Esophagus muscularis mucosa (tissue), 4 donors: ENCODE results near the gene CCDC61. TPM values are rescaled to one million over a fixed set of nuclear protein-coding genes. Genes with fewer than 3 reads are reported as not detected.

Experiments used
- DNase-seq: peaks from one replicate; pipeline ENCODE4 v3.0.0-alpha.2; 2017; ENCODE audit errors: extremely low spot score
- H3K27ac ChIP-seq, 4 donors: fragments of 200-600 bp; sonication (generic); replicated peaks in 1 of 4; 1 replicate in 3 of 4; 2 replicates in 1 of 4; pipeline ENCODE4 v1.5.1; 2016 to 2019; ENCODE audit warnings: mild to moderate bottlenecking in 1 of 4
- H3K27me3 ChIP-seq, 4 donors: fragments of 200-600 bp; sonication (generic); one replicate each; pipeline versions ENCODE4 v1.5.1 to v1.6.0; 2016 to 2019
- H3K36me3 ChIP-seq, 4 donors: fragments of 200-600 bp; sonication (generic); one replicate each; pipeline ENCODE4 v1.5.1; 2016 to 2019
- H3K4me1 ChIP-seq, 4 donors: fragments of 200-600 bp; sonication (generic); one replicate each; pipeline ENCODE4 v1.5.1; 2016 to 2019
- H3K4me3 ChIP-seq, 4 donors: fragments of 200-600 bp; sonication (generic); 1 replicate in 2 of 4; 2 replicates in 2 of 4; pipeline ENCODE4 v1.5.1; 2016 to 2019; ENCODE audit warnings: mild to moderate bottlenecking in 4 of 4, moderate library complexity in 1 of 4
- H3K9me3 ChIP-seq, 4 donors: fragments of 200-600 bp; sonication (generic); 1 replicate in 3 of 4; 2 replicates in 1 of 4; pipeline ENCODE4 v1.5.1; 2016 to 2019
- EP300 ChIP-seq: sonication (generic); formaldehyde crosslinking; IDR thresholded peaks from one replicate; pipeline ENCODE4 v1.6.1; 2017; ENCODE audit warnings: antibody characterized with exemption
- POLR2A ChIP-seq: fragments of 450-650 bp; IDR thresholded peaks from one replicate; pipeline ENCODE4 v1.6.1; 2017; ENCODE audit warnings: antibody characterized with exemption, moderate library complexity, mild to moderate bottlenecking, low read depth
- POLR2AphosphoS5 ChIP-seq, 2 donors: sonication (generic); formaldehyde crosslinking; IDR thresholded peaks; one replicate each; pipeline ENCODE4 v1.6.1; 2017; ENCODE audit warnings: antibody characterized with exemption in 2 of 2
- WGBS: methylation state at CpG from one replicate; pipeline ENCODE4 v1.1.5; 2018; 5-methylcytosine and 5-hydroxymethylcytosine counted together
- intact Hi-C: fragments of 100-400 bp; cut with DNase I; formaldehyde crosslinking; loops from one replicate; pipeline ENCODE4 v1.15.1; 2023
- total RNA-seq, 4 donors: library from RNA; depleted of rRNA; stranded (reverse); fragments of >200 nt; gene quantifications; one replicate each; pipeline versions ENCODE4 v1.1.0 to v1.2.1, GENCODE V29; 2016
- TF ChIP-seq, protein P1 (sequence below), 3 experiments: fragments of 200-600 bp in 2 of 3; fragments of 450-650 bp in 1 of 3; sonication (generic) in 2 of 3; IDR thresholded peaks; one replicate each; pipeline ENCODE4 v1.5.1; 2017 to 2019; ENCODE audit warnings: antibody characterized with exemption in 3 of 3, mild to moderate bottlenecking in 2 of 3, moderate library complexity in 1 of 3

Gene CCDC61
- total RNA-seq, 4 donors from 2014 or later: 5.3 to 9.6 (median 8.6) TPM

DNA sequence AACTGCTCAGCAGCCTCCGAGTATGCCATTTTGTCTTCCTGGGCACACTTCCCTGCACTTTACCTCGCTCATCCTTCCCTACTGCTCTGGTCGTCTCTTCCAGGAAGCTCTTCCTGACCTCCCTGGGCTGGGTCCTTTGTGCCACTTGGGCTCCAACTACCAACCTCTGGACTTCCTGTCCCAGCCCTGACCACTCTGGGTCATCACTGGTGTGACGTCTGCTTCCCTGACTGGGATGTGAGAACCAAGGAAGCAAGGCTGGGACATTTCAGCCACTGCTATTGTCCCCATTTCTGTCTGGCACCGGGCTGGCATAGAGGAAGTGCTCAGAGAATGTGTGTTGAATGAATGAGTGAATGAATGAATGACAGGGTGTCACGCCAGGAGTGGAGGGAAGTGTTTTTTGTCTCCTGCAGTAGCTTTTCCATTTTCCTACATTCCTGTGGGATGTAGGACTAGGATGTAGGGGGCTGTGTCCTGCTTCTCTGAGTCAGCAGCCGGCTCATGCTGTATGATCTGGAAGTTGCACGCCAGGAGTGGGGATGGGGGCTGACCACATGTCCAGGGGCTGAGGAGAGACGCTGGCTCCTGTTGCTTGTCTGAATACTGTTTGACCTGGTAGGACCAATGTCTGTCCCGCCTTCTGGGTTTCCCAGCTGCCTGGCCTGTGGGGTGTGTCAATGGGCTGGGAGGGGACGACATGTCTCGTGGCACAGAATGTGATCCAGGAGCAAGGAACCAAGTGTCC, 36.3 kb upstream of the CCDC61 start:
- H3K27me3 ChIP-seq: peaks cover 0 to 69% (median 5%) of the 10 kb centered on the region in 4 donors
- peaks cover 0 to 27% (median 21%) of the 10 kb centered on the region in 4 donors for H3K4me1 ChIP-seq
- peak overlapping the region in 2 of 4 donors; percentile 2 to 26 for H3K27ac ChIP-seq
- H3K4me3 ChIP-seq: no peak overlapping the region
- TF ChIP-seq EP300: no peak
- no peak for TF ChIP-seq POLR2A
- TF ChIP-seq POLR2AphosphoS5 (IDR thresholded peaks at IDR 0.05): no peak
- TF ChIP-seq, protein P1, sequence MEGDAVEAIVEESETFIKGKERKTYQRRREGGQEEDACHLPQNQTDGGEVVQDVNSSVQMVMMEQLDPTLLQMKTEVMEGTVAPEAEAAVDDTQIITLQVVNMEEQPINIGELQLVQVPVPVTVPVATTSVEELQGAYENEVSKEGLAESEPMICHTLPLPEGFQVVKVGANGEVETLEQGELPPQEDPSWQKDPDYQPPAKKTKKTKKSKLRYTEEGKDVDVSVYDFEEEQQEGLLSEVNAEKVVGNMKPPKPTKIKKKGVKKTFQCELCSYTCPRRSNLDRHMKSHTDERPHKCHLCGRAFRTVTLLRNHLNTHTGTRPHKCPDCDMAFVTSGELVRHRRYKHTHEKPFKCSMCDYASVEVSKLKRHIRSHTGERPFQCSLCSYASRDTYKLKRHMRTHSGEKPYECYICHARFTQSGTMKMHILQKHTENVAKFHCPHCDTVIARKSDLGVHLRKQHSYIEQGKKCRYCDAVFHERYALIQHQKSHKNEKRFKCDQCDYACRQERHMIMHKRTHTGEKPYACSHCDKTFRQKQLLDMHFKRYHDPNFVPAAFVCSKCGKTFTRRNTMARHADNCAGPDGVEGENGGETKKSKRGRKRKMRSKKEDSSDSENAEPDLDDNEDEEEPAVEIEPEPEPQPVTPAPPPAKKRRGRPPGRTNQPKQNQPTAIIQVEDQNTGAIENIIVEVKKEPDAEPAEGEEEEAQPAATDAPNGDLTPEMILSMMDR (IDR thresholded peaks at IDR 0.05): no peak
- 65% methylated on average over 12 of the region's 12 CpGs for WGBS
- no peaks in the 10 kb centered on the region for H3K9me3 ChIP-seq
- no peak for DNase-seq
- intact Hi-C loops: no loop called here
- peaks cover 0 to 4% (median 0%) of the 10 kb centered on the region in 4 donors for H3K36me3 ChIP-seq

DNA sequence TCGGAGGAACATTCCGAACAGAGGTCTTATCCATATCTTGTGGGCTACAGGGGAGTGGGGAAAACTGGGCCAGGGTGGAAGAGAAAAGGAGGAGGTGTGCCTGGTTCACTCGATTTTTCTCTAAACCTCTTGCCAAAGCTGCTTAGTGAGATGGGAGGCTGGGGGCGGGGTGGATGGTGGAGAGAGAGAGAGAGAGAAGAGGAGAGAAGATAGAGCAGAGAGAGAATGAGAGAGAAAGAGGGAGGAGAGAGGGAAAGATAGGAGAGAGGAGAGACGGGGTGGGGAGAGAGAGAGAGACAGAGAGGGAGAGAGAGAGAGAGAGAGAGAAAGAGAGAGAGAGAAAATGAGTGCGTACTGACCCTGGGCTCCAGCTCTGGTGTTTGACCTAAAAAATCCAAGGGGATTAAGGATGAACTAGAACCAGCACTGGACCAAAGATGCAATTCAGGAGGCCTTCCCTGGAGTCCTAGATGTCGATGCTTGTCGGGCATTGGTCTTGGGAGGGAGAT, 35.7 kb upstream of the CCDC61 start:
- H3K4me1 ChIP-seq: peaks cover 0 to 26% (median 16%) of the 10 kb centered on the region in 4 donors
- DNase-seq: no peak
- peaks cover 0 to 64% (median 5%) of the 10 kb centered on the region in 4 donors for H3K27me3 ChIP-seq
- peak overlapping the region in 1 of 4 donors; percentile 26 for H3K27ac ChIP-seq
- intact Hi-C loops: no loop called here
- H3K9me3 ChIP-seq: no peaks in the 10 kb centered on the region
- H3K4me3 ChIP-seq: no peak overlapping the region
- 74% methylated on average over 8 of the region's 8 CpGs for WGBS
- TF ChIP-seq POLR2A: no peak
- no peak for TF ChIP-seq POLR2AphosphoS5 (IDR thresholded peaks at IDR 0.05)
- TF ChIP-seq, protein P1 (IDR thresholded peaks at IDR 0.05): no peak
- no peak for TF ChIP-seq EP300
- peaks cover 0 to 4% (median 0%) of the 10 kb centered on the region in 4 donors for H3K36me3 ChIP-seq

GRCh38 chr19:45960595-45961235, 34.6 kb upstream of the CCDC61 start:
- H3K4me1 ChIP-seq: peaks cover 0 to 18% (median 13%) of the 10 kb centered on the region in 4 donors
- DNase-seq: no peak
- 20% methylated on average over 16 of the region's 19 CpGs for WGBS
- peaks cover 0 to 70% (median 5%) of the 10 kb centered on the region in 4 donors for H3K27me3 ChIP-seq
- intact Hi-C loops: no loop called here
- no peak overlapping the region for H3K4me3 ChIP-seq
- H3K27ac ChIP-seq: peak overlapping the region in 1 of 4 donors; percentile 27
- no peak for TF ChIP-seq POLR2A
- no peak for TF ChIP-seq EP300
- TF ChIP-seq, protein P1 (IDR thresholded peaks at IDR 0.05): no peak
- TF ChIP-seq POLR2AphosphoS5 (IDR thresholded peaks at IDR 0.05): no peak
- H3K36me3 ChIP-seq: peaks cover 0 to 4% (median 0%) of the 10 kb centered on the region in 4 donors
- no peaks in the 10 kb centered on the region for H3K9me3 ChIP-seq

DNA sequence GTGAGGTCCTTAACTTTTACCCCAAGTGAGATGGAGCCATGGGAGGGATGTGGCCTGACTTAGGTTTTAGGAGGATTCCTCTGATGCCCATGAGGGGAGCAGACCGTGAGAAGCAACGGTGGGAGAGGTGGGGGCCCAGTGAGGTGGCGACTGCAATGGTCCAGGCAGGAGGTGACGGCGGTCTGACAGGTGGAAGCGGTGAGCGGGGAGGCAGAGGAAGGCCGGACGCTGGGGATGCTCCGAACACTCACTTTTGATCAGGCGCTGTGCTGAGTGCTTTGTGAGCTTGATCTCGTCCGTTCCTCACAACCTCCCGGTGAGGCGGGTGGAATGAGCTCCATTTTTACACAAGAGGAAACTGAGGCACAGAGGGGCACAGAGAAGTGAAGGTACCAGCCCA, 33.2 kb upstream of the CCDC61 start:
- TF ChIP-seq POLR2AphosphoS5 (IDR thresholded peaks at IDR 0.05): no peak
- TF ChIP-seq EP300: no peak
- DNase-seq: no peak
- intact Hi-C loops: no loop called here
- Histone ChIP-seq H3K9me3 (no peaks in the 10 kb centered on the region), H3K36me3 (peaks cover 0 to 5% (median 0%) of the 10 kb centered on the region in 4 donors), H3K27ac (no peak overlapping the region), H3K27me3 (peaks cover 0 to 69% (median 4%) of the 10 kb centered on the region in 4 donors), H3K4me1 (peaks cover 0 to 16% (median 13%) of the 10 kb centered on the region in 4 donors), H3K4me3 (no peak overlapping the region)
- WGBS: 74% methylated on average over 7 of the region's 15 CpGs

DNA sequence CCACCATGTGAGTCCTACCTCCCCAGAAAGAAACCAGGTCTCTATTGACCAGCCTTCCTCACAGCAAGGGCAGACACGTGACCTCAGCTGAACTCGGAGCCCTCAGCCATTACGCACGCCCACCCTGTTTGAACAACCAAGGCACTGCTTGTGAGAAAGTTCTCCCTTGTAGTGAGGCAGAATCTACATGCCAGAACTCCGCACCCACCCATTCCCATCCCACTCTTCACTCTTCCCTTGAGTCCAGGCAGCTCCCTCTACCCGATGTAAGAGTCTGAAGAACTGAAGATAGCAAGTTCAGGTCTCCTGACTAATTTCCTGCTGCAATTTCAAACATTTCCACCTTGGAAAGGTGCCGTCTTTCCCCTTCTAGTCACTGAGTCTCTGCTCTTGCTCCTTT, 28.0 kb upstream of the CCDC61 start:
- no peaks in the 10 kb centered on the region for H3K9me3 ChIP-seq
- TF ChIP-seq POLR2AphosphoS5 (IDR thresholded peaks at IDR 0.05) (no peak), EP300 (no peak), POLR2A (no peak)
- TF ChIP-seq, protein P1 (IDR thresholded peaks at IDR 0.05): no peak
- intact Hi-C loops: no loop called here
- no peak overlapping the region for H3K4me3 ChIP-seq
- no peak for DNase-seq
- peaks cover 0 to 12% (median 4%) of the 10 kb centered on the region in 4 donors for H3K4me1 ChIP-seq
- WGBS: 77% methylated on average over 7 of the region's 7 CpGs
- no peak overlapping the region for H3K27ac ChIP-seq
- peaks cover 0 to 18% (median 0%) of the 10 kb centered on the region in 4 donors for H3K36me3 ChIP-seq
- H3K27me3 ChIP-seq: peaks cover 4 to 78% (median 13%) of the 10 kb centered on the region in 4 donors
